Measurements from ENCODE around the gene FGFR4.

DNA sequence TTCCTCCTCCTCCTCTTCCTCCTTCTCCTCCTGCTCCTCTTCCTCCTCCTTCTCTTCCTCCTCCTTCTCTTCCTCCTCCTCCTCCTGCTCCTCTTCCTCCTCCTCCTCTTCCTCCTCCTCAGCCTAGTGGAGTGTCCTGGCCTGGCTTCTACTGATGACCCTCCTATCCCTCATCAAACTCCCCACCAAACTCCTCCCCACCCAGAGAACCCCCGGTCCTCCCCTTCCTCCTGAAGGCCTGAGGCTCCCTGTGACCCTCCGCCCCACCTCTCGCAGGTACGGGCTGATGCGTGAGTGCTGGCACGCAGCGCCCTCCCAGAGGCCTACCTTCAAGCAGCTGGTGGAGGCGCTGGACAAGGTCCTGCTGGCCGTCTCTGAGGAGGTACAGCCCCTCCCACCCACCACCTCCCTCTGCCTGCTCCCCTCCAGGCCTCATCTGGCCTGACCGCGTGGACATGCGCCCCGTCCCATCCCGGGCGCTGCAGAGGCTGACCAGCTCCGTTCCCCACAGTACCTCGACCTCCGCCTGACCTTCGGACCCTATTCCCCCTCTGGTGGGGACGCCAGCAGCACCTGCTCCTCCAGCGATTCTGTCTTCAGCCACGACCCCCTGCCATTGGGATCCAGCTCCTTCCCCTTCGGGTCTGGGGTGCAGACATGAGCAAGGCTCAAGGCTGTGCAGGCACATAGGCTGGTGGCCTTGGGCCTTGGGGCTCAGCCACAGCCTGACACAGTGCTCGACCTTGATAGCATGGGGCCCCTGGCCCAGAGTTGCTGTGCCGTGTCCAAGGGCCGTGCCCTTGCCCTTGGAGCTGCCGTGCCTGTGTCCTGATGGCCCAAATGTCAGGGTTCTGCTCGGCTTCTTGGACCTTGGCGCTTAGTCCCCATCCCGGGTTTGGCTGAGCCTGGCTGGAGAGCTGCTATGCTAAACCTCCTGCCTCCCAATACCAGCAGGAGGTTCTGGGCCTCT lies 10.6 kb downstream of the FGFR4 start:
- TF ChIP-seq, protein P1, sequence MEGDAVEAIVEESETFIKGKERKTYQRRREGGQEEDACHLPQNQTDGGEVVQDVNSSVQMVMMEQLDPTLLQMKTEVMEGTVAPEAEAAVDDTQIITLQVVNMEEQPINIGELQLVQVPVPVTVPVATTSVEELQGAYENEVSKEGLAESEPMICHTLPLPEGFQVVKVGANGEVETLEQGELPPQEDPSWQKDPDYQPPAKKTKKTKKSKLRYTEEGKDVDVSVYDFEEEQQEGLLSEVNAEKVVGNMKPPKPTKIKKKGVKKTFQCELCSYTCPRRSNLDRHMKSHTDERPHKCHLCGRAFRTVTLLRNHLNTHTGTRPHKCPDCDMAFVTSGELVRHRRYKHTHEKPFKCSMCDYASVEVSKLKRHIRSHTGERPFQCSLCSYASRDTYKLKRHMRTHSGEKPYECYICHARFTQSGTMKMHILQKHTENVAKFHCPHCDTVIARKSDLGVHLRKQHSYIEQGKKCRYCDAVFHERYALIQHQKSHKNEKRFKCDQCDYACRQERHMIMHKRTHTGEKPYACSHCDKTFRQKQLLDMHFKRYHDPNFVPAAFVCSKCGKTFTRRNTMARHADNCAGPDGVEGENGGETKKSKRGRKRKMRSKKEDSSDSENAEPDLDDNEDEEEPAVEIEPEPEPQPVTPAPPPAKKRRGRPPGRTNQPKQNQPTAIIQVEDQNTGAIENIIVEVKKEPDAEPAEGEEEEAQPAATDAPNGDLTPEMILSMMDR (conservative IDR thresholded peaks at IDR 0.05; ENCODE audit: low read depth in 2 of 2): no peak
- TF ChIP-seq EZH2phosphoT487 (IDR thresholded peaks at IDR 0.05; ENCODE audit: unreplicated experiment) (no peak), POLR2AphosphoS5 (IDR thresholded peaks at IDR 0.05; ENCODE audit: low read depth) (no peak), CREB1 (CRISPR knock-in tag; IDR thresholded peaks at IDR 0.05; ENCODE audit: low read depth) (no peak), JUNB (IDR thresholded peaks at IDR 0.05; ENCODE audit: unreplicated experiment) (no peak), EZH2 (IDR thresholded peaks at IDR 0.05; ENCODE audit: low read depth, unreplicated experiment) (no peak), ZNF114 (CRISPR knock-in tag; IDR thresholded peaks at IDR 0.05) (no peak), ZNF331 (CRISPR knock-in tag; IDR thresholded peaks at IDR 0.05; ENCODE audit: low read depth) (no peak), STAT1 (IDR thresholded peaks at IDR 0.05; ENCODE audit: unreplicated experiment) (no peak)
- TF ChIP-seq, protein P2, sequence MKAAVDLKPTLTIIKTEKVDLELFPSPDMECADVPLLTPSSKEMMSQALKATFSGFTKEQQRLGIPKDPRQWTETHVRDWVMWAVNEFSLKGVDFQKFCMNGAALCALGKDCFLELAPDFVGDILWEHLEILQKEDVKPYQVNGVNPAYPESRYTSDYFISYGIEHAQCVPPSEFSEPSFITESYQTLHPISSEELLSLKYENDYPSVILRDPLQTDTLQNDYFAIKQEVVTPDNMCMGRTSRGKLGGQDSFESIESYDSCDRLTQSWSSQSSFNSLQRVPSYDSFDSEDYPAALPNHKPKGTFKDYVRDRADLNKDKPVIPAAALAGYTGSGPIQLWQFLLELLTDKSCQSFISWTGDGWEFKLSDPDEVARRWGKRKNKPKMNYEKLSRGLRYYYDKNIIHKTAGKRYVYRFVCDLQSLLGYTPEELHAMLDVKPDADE (IDR thresholded peaks at IDR 0.05): no peak
- TF ChIP-seq, protein P3, sequence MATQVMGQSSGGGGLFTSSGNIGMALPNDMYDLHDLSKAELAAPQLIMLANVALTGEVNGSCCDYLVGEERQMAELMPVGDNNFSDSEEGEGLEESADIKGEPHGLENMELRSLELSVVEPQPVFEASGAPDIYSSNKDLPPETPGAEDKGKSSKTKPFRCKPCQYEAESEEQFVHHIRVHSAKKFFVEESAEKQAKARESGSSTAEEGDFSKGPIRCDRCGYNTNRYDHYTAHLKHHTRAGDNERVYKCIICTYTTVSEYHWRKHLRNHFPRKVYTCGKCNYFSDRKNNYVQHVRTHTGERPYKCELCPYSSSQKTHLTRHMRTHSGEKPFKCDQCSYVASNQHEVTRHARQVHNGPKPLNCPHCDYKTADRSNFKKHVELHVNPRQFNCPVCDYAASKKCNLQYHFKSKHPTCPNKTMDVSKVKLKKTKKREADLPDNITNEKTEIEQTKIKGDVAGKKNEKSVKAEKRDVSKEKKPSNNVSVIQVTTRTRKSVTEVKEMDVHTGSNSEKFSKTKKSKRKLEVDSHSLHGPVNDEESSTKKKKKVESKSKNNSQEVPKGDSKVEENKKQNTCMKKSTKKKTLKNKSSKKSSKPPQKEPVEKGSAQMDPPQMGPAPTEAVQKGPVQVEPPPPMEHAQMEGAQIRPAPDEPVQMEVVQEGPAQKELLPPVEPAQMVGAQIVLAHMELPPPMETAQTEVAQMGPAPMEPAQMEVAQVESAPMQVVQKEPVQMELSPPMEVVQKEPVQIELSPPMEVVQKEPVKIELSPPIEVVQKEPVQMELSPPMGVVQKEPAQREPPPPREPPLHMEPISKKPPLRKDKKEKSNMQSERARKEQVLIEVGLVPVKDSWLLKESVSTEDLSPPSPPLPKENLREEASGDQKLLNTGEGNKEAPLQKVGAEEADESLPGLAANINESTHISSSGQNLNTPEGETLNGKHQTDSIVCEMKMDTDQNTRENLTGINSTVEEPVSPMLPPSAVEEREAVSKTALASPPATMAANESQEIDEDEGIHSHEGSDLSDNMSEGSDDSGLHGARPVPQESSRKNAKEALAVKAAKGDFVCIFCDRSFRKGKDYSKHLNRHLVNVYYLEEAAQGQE (IDR thresholded peaks at IDR 0.05; ENCODE audit: unreplicated experiment): no peak
- TF ChIP-seq, protein P4, sequence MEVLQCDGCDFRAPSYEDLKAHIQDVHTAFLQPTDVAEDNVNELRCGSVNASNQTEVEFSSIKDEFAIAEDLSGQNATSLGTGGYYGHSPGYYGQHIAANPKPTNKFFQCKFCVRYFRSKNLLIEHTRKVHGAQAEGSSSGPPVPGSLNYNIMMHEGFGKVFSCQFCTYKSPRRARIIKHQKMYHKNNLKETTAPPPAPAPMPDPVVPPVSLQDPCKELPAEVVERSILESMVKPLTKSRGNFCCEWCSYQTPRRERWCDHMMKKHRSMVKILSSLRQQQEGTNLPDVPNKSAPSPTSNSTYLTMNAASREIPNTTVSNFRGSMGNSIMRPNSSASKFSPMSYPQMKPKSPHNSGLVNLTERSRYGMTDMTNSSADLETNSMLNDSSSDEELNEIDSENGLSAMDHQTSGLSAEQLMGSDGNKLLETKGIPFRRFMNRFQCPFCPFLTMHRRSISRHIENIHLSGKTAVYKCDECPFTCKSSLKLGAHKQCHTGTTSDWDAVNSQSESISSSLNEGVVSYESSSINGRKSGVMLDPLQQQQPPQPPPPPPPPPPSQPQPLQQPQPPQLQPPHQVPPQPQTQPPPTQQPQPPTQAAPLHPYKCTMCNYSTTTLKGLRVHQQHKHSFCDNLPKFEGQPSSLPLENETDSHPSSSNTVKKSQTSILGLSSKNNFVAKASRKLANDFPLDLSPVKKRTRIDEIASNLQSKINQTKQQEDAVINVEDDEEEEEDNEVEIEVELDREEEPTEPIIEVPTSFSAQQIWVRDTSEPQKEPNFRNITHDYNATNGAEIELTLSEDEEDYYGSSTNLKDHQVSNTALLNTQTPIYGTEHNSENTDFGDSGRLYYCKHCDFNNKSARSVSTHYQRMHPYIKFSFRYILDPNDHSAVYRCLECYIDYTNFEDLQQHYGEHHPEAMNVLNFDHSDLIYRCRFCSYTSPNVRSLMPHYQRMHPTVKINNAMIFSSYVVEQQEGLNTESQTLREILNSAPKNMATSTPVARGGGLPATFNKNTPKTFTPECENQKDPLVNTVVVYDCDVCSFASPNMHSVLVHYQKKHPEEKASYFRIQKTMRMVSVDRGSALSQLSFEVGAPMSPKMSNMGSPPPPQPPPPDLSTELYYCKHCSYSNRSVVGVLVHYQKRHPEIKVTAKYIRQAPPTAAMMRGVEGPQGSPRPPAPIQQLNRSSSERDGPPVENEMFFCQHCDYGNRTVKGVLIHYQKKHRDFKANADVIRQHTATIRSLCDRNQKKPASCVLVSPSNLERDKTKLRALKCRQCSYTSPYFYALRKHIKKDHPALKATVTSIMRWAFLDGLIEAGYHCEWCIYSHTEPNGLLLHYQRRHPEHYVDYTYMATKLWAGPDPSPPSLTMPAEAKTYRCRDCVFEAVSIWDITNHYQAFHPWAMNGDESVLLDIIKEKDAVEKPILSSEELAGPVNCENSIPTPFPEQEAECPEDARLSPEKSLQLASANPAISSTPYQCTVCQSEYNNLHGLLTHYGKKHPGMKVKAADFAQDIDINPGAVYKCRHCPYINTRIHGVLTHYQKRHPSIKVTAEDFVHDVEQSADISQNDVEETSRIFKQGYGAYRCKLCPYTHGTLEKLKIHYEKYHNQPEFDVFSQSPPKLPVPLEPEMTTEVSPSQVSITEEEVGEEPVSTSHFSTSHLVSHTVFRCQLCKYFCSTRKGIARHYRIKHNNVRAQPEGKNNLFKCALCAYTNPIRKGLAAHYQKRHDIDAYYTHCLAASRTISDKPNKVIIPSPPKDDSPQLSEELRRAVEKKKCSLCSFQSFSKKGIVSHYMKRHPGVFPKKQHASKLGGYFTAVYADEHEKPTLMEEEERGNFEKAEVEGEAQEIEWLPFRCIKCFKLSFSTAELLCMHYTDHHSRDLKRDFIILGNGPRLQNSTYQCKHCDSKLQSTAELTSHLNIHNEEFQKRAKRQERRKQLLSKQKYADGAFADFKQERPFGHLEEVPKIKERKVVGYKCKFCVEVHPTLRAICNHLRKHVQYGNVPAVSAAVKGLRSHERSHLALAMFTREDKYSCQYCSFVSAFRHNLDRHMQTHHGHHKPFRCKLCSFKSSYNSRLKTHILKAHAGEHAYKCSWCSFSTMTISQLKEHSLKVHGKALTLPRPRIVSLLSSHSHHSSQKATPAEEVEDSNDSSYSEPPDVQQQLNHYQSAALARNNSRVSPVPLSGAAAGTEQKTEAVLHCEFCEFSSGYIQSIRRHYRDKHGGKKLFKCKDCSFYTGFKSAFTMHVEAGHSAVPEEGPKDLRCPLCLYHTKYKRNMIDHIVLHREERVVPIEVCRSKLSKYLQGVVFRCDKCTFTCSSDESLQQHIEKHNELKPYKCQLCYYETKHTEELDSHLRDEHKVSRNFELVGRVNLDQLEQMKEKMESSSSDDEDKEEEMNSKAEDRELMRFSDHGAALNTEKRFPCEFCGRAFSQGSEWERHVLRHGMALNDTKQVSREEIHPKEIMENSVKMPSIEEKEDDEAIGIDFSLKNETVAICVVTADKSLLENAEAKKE (CRISPR knock-in tag; IDR thresholded peaks at IDR 0.05): no peak

Data from GM23338 (cell line).